Ascending aorta (tissue), 2 donors: ENCODE data around the gene LAMP1. TPM values are rescaled to one million over a fixed set of nuclear protein-coding genes. Genes with fewer than 3 reads are reported as not detected.

Source experiments
- DNase-seq, 2 donors: peaks; one replicate each; pipeline ENCODE4 v3.0.0-alpha.2; 2019; ENCODE audit warnings: low spot score in 2 of 2
- H3K27ac ChIP-seq, 2 donors: fragments of 200-600 bp; sonication (generic); one replicate each; pipeline ENCODE4 v1.5.1; 2016 to 2017; ENCODE audit warnings: mild to moderate bottlenecking in 1 of 2
- H3K27me3 ChIP-seq: fragments of 200-600 bp; sonication (generic); one replicate; pipeline ENCODE4 v1.5.1; 2017
- H3K36me3 ChIP-seq, 2 donors: fragments of 200-600 bp; sonication (generic); one replicate each; pipeline ENCODE4 v1.5.1; 2016
- H3K4me1 ChIP-seq, 2 donors: fragments of 200-600 bp; sonication (generic); one replicate each; pipeline ENCODE4 v1.5.1; 2016 to 2017; ENCODE audit warnings: mild to moderate bottlenecking in 1 of 2
- H3K4me3 ChIP-seq, 2 donors: fragments of 200-600 bp; sonication (generic); one replicate each; pipeline ENCODE4 v1.5.1; 2016 to 2017; ENCODE audit warnings: mild to moderate bottlenecking in 1 of 2
- H3K9me3 ChIP-seq, 2 donors: fragments of 200-600 bp; sonication (generic); one replicate each; pipeline ENCODE4 v1.5.1; 2016
- intact Hi-C: fragments of 100-400 bp; cut with DNase I; formaldehyde crosslinking; loops from one replicate; pipeline ENCODE4 v1.15.1; 2023
- total RNA-seq: library from RNA; depleted of rRNA; stranded (reverse); fragments of >200 nt; gene quantifications from one replicate; pipeline ENCODE4 v1.1.0, GENCODE V29; 2016
- TF ChIP-seq, protein P1 (sequence below), 3 experiments: fragments of 200-600 bp in 2 of 3; fragments of 450-650 bp in 1 of 3; sonication (generic) in 2 of 3; IDR thresholded peaks; one replicate each; pipeline ENCODE4 v1.5.1; 2016 to 2019; ENCODE audit warnings: antibody characterized with exemption in 3 of 3, mild to moderate bottlenecking in 1 of 3, moderate library complexity in 1 of 3

The LAMP1 gene
- total RNA-seq, 1 donor from 2014 or later, result 126 TPM

DNA sequence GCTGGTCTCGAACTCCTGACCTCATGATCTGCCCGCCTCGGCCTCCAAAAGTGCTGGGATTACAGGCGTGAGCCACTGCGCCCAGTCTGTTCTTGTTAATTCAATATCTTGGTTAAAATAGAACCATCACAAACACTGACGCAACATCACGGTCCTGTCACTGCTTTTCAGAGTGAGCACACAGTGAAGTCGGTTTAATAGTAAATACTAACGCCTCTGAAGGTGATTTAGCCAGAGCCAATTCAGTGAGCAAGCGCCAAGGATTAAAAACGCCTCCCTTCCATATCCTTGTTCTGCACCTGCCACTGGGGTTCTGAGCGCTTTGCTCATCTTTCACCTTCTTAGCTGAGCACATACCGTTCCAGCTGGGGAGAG lies 30.3 kb downstream of the LAMP1 start:
- TF ChIP-seq, protein P1, sequence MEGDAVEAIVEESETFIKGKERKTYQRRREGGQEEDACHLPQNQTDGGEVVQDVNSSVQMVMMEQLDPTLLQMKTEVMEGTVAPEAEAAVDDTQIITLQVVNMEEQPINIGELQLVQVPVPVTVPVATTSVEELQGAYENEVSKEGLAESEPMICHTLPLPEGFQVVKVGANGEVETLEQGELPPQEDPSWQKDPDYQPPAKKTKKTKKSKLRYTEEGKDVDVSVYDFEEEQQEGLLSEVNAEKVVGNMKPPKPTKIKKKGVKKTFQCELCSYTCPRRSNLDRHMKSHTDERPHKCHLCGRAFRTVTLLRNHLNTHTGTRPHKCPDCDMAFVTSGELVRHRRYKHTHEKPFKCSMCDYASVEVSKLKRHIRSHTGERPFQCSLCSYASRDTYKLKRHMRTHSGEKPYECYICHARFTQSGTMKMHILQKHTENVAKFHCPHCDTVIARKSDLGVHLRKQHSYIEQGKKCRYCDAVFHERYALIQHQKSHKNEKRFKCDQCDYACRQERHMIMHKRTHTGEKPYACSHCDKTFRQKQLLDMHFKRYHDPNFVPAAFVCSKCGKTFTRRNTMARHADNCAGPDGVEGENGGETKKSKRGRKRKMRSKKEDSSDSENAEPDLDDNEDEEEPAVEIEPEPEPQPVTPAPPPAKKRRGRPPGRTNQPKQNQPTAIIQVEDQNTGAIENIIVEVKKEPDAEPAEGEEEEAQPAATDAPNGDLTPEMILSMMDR (IDR thresholded peaks at IDR 0.05), result no peak
- peaks cover 11 to 18% of the 10 kb centered on the region in 2 donors for H3K36me3 ChIP-seq
- no peaks in the 10 kb centered on the region for H3K4me1 ChIP-seq
- no peak for DNase-seq
- intact Hi-C loops, result no loop called here
- H3K9me3 ChIP-seq, result no peaks in the 10 kb centered on the region
- no peak overlapping the region for H3K4me3 ChIP-seq
- H3K27ac ChIP-seq, result no peak overlapping the region
- no peaks in the 10 kb centered on the region for H3K27me3 ChIP-seq

DNA sequence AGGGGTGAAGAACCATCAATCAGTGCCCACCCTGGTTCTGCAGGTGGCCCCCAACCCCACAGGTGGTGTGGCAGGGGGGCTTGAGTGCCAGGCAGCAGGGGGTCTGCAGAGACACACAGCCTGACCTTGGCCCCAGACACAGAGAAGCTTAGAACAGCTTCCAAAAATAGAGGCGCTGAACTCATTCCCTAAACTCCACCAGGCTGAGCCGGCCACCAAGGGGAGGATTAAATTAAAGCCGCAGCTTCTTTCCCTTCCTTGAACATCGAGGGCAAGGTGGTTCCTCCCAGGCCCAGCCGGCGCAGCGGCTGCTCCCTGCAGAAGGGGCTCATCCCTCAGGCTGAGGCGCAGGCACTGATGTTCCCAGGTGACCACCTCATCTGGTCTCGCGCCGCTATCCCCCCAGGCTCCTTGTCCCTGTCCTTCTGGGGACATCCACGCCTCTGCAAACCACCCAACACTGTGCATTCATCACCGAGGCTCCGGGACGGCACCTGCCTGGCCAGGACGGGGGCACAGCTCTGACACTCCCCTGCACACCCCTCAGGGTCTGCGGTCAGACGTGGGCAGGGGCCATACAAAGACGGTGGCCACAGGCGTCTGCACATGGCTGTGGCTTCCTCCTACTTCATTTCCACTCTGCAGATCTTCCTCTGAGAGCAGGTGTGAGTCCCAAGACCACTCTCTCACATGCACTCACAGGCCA lies 30.9 kb downstream of the LAMP1 start:
- TF ChIP-seq, protein P1 (IDR thresholded peaks at IDR 0.05), result no peak
- Histone ChIP-seq H3K27ac (no peak overlapping the region), H3K4me3 (no peak overlapping the region), H3K27me3 (no peaks in the 10 kb centered on the region), H3K36me3 (peaks cover 8 to 14% of the 10 kb centered on the region in 2 donors), H3K4me1 (no peaks in the 10 kb centered on the region), H3K9me3 (no peaks in the 10 kb centered on the region)
- DNase-seq, result no peak
- intact Hi-C loops, result no loop called here

DNA sequence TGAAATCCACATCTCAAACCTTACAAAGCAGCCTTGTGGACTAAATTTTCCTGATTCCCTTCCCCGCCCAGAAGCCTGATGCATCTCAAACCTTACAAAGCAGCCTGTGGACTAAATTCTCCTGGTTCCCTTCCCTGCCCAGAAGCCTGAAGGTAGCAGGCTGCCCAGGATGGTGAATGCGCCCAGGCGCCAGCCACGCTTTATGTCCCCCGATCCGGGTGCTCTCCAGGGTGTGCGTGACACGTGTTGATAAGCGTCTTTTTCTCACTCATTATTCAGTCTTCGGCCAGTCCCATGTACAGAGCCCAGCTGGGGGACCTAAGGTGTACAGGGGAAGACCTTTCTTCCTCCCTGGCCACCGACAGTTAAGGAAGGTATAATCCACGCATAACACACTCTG lies 31.8 kb downstream of the LAMP1 start:
- TF ChIP-seq, protein P1 (IDR thresholded peaks at IDR 0.05), result no peak
- Histone ChIP-seq H3K4me3 (no peak overlapping the region), H3K36me3 (peaks cover 0 to 5% of the 10 kb centered on the region in 2 donors), H3K27me3 (no peaks in the 10 kb centered on the region), H3K9me3 (no peaks in the 10 kb centered on the region), H3K27ac (no peak overlapping the region), H3K4me1 (no peaks in the 10 kb centered on the region)
- intact Hi-C loops, result no loop called here
- DNase-seq, result no peak

DNA sequence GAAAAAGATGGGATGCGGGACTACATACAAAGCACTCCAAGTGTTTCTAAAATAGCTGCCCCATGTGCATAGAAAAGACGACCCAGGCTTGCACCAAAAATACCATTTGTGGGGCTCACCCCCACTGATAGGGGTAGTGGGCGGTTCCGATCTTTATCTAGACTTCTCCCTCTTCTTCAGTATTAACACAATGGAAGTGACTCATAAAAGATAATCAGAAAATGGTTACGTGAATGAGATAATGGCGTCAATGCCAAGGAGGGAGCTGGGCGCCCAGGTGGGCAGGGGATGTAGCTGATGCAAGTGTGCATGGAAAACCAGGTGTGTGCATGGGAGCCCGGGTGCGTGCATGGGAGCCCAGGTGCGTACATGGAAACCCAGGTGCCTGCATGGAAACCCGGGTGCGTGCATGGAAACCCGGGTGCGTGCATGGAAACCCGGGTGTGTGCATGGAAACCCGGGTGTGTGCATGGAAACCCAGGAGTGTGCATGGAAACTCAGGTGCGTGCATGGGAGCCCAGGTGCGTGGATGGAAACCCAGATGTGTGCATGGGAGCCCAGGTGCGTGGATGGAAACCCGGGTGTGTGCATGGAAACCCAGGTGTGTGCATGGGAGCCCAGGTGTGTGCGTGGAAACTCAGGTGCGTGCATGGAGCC lies 32.7 kb downstream of the LAMP1 start:
- Histone ChIP-seq H3K27ac (no peak overlapping the region), H3K36me3 (no peaks in the 10 kb centered on the region), H3K4me3 (no peak overlapping the region), H3K27me3 (no peaks in the 10 kb centered on the region), H3K4me1 (no peaks in the 10 kb centered on the region), H3K9me3 (no peaks in the 10 kb centered on the region)
- TF ChIP-seq, protein P1 (IDR thresholded peaks at IDR 0.05), result no peak
- intact Hi-C loops, result no loop called here
- no peak for DNase-seq

DNA sequence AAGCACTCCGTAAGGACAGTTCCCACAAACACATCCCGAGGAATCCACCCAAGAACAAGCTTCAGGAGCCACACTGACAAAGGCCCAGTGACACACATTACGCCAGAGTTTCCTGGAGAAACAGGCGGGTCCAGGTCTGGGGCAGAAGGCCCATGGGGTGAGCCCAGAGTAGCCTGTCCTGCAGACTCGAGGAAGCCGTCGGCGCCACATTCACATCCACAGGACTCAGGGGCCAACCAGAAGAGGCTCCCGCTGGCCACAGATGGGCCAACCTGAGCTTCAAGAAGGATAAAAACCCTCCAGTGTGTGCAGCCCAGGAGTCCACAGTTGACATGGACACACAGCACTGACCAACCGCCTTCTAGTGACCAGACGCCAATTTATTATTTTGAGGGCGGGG lies 35.6 kb downstream of the LAMP1 start:
- Histone ChIP-seq H3K27me3 (no peaks in the 10 kb centered on the region), H3K9me3 (no peaks in the 10 kb centered on the region), H3K36me3 (no peaks in the 10 kb centered on the region), H3K4me3 (no peak overlapping the region), H3K4me1 (no peaks in the 10 kb centered on the region), H3K27ac (no peak overlapping the region)
- intact Hi-C loops, result no loop called here
- TF ChIP-seq, protein P1 (IDR thresholded peaks at IDR 0.05), result no peak
- no peak for DNase-seq
